Suprapubic skin (tissue), 3 donors: ENCODE data around the gene DPY19L2.
"Not testable (repeated sequence)": the region's sequence is repeated elsewhere in the genome, so short reads cannot be mapped to it uniquely, and the experiment has no call there.

Source experiments
- POLR2A ChIP-seq, 2 donors: fragments of 450-650 bp; IDR thresholded peaks; one replicate each; pipeline ENCODE4 v1.6.1; 2017; ENCODE audit warnings: antibody characterized with exemption in 2 of 2, mild to moderate bottlenecking in 2 of 2, moderate library complexity in 2 of 2
- TF ChIP-seq, protein P1 (sequence below), 2 donors: fragments of 200-600 bp in 1 of 2; fragments of 450-650 bp in 1 of 2; sonication (generic) in 1 of 2; IDR thresholded peaks; one replicate each; pipeline ENCODE4 v1.5.1; 2016 to 2019; ENCODE audit warnings: antibody characterized with exemption in 2 of 2, mild to moderate bottlenecking in 1 of 2, moderate library complexity in 1 of 2

DNA sequence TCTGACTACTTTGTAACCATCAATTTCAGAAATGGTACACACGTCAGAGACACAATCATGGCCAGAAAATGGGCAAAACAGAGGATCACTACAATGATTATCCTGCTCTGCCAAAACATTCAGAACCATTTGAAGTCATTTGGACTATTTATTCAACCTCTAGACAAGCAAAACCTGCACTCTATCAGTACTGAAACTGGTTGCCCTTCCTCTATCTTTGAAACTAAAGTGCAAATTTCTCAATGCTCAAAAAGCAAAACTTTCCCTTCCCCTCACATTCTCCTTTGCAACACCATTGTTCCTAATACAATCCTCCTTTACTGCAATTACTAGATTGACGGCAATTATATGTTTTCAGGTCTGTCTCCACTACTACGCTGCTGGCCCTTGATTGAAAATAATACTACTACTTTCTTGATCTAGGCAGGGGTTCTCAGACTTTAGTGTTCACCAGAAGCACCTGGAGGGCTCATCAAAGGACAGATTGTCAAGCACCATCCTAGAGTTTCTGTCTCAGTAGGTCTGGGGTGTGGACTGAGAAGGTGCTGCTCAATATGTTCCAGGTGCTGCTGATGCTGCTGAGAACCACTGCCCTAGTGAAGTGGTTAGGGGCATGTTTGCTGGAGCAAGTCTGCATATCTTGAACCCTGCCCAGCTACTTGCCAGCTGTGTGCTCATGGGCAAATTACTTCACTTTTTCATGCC lies 31.5 kb upstream of the DPY19L2 start:
- TF ChIP-seq, protein P1, sequence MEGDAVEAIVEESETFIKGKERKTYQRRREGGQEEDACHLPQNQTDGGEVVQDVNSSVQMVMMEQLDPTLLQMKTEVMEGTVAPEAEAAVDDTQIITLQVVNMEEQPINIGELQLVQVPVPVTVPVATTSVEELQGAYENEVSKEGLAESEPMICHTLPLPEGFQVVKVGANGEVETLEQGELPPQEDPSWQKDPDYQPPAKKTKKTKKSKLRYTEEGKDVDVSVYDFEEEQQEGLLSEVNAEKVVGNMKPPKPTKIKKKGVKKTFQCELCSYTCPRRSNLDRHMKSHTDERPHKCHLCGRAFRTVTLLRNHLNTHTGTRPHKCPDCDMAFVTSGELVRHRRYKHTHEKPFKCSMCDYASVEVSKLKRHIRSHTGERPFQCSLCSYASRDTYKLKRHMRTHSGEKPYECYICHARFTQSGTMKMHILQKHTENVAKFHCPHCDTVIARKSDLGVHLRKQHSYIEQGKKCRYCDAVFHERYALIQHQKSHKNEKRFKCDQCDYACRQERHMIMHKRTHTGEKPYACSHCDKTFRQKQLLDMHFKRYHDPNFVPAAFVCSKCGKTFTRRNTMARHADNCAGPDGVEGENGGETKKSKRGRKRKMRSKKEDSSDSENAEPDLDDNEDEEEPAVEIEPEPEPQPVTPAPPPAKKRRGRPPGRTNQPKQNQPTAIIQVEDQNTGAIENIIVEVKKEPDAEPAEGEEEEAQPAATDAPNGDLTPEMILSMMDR (IDR thresholded peaks at IDR 0.05): not testable (repeated sequence)
- TF ChIP-seq POLR2A (IDR thresholded peaks at IDR 0.05): not testable (repeated sequence)
